AG04449 (cell line): Measurements from ENCODE around the gene STX5.
A peak's percentile ranks its signal among the peaks of the same experiment; 100 is the strongest.

Experiments used
- CTCF ChIA-PET: fragments of 350-600 bp; formaldehyde crosslinking; extraction: SDS; loops from one replicate; lab custom pipeline; 2021; ENCODE audit warnings: antibody characterized with exemption; lab: Yijun Ruan, JAX
- POLR2A ChIA-PET: fragments of 400-600, 350-600 bp; formaldehyde crosslinking; extraction: SDS; loops from one replicate; lab custom pipeline; 2020; ENCODE audit warnings: antibody characterized with exemption, inconsistent platforms; lab: Yijun Ruan, JAX
- DNase-seq: peaks from one replicate; pipeline ENCODE4 v3.0.0-alpha.2; 2010; ENCODE audit warnings: low read depth, low spot score
- H3K4me3 ChIP-seq: 2 replicates; pipeline ENCODE4 v1.5.1; 2011; ENCODE audit warnings: low read depth, mild to moderate bottlenecking, control low read depth, low read length
- CTCF ChIP-seq: IDR thresholded peaks from one replicate; pipeline ENCODE4 v1.5.1; 2011; ENCODE audit warnings: mild to moderate bottlenecking, moderate library complexity, low read length, control low read depth, inconsistent platforms; ENCODE audit not compliant: insufficient read depth; ENCODE audit errors: missing control alignments

Gene STX5

GRCh38 chr11:62804310-62805075, 27.4 kb downstream of the STX5 start:
- DNase-seq, result no peak
- ChIA-PET POLR2A (interaction anchor here (0.7 to 1.6 kb wide), 12 partner anchors 8 to 262 kb away, joined by 3 to 7 read pairs (median 4); partner anchors contain the start of genes POLR2G and TMEM223), CTCF (interaction anchor here (0.6 to 5.7 kb wide), 4 partner anchors 9 to 25 kb away, joined by 3 to 49 read pairs (median 4); partner anchors contain the start of gene TMEM179B)
- no peak for TF ChIP-seq CTCF
- peak overlapping the region; percentile 81 for H3K4me3 ChIP-seq

GRCh38 chr11:62801071-62801470, 30.8 kb downstream of the STX5 start:
- no peak for TF ChIP-seq CTCF
- H3K4me3 ChIP-seq, result no peak overlapping the region
- DNase-seq, result no peak
- ChIA-PET CTCF (interaction anchor here (0.5 to 5.7 kb wide), 3 partner anchors 11 to 344 kb away, joined by 3 to 49 read pairs (median 11); partner anchors contain the start of gene TMEM179B), POLR2A (interaction anchor here (0.8 to 1.6 kb wide), 2 partner anchors 40 to 54 kb away, joined by 3 to 5 read pairs; no protein-coding TSS in a partner anchor)

GRCh38 chr11:62799486-62799885, 32.4 kb downstream of the STX5 start:
- ChIA-PET POLR2A (interaction anchor here (1.6 kb wide), 1 partner anchor 9 kb away, joined by 3 read pairs; no protein-coding TSS in a partner anchor), CTCF (interaction anchor here (5.7 kb wide), 1 partner anchor 13 kb away, joined by 49 read pairs; the partner anchor contains the start of gene TMEM179B)
- TF ChIP-seq CTCF, result no peak
- H3K4me3 ChIP-seq, result no peak overlapping the region
- no peak for DNase-seq

- POLR2A ChIA-PET, result interaction anchor here (0.7 to 1.7 kb wide), 2 partner anchors 8 to 9 kb away, joined by 3 to 5 read pairs; partner anchors contain the start of gene TMEM179B
- DNase-seq, result no peak
- H3K4me3 ChIP-seq, result no peak overlapping the region
- CTCF ChIA-PET, result interaction anchor here (0.6 to 4.8 kb wide), 3 partner anchors 8 to 65 kb away, joined by 4 to 36 read pairs (median 6); partner anchors contain the start of gene TMEM179B
- TF ChIP-seq CTCF, result no peak
These were observed 35.6 kb downstream of the STX5 start for GRCh38 chr11:62796281-62796680.

- CTCF ChIA-PET, result interaction anchor here (1.6 to 4.8 kb wide), 3 partner anchors 8 to 34 kb away, joined by 4 to 36 read pairs (median 6); partner anchors contain the start of gene TMEM179B
These were observed 37.6 kb downstream of the STX5 start for GRCh38 chr11:62794201-62794775.

More at GRCh38 chr11:62794201-62794775, 37.6 kb downstream of the STX5 start:
- POLR2A ChIA-PET, result interaction anchor here (0.6 to 1.6 kb wide), 4 partner anchors 9 to 47 kb away, joined by 3 to 4 read pairs (median 4); partner anchors contain the start of genes NXF1 and WDR74
- no peak for TF ChIP-seq CTCF
- no peak for DNase-seq
- no peak overlapping the region for H3K4me3 ChIP-seq
